A673 (cell line): Measurements from ENCODE around the gene SRRM3. TPM values are rescaled to one million over a fixed set of nuclear protein-coding genes. Genes with fewer than 3 reads are reported as not detected.
A peak's percentile ranks its signal among the peaks of the same experiment; 100 is the strongest.

Experiments
- BruUV-seq: library from RNA; stranded (reverse); fragments of 400-500 nt; replicated peaks from 2 replicates; lab custom pipeline; 2021; lab: Mats Ljungman, UMichigan
- CTCF ChIA-PET: fragments of 300-600 bp; sonication (Branson Sonifier 250); formaldehyde crosslinking; loops from one replicate; lab custom pipeline; 2022; ENCODE audit warnings: antibody characterized with exemption; lab: Charles Lee
- POLR2A ChIA-PET: fragments of 300-600 bp; sonication (Branson Sonifier 250); formaldehyde crosslinking; loops from one replicate; lab custom pipeline; 2022; ENCODE audit warnings: antibody characterized with exemption; ENCODE audit not compliant: low non-redundant PET; lab: Charles Lee
- DNase-seq: peaks from one replicate; pipeline ENCODE4 v3.0.0-alpha.2; 2015; ENCODE audit warnings: low spot score
- H3K27ac ChIP-seq: fragments of 200-600 bp; sonication (generic); 2 replicates; pipeline ENCODE4 v1.5.1; 2016; ENCODE audit warnings: mixed run types, low read depth, mild to moderate bottlenecking, mixed read lengths, antibody characterized with exemption, low read length; ENCODE audit not compliant: poor library complexity, severe bottlenecking
- H3K27me3 ChIP-seq: fragments of 200-600 bp; sonication (generic); replicated peaks from 2 replicates; pipeline ENCODE4 v1.6.1; 2017; ENCODE audit warnings: mixed run types, low read depth, mild to moderate bottlenecking, mixed read lengths, antibody characterized with exemption, low read length; ENCODE audit not compliant: insufficient read depth, poor library complexity
- H3K36me3 ChIP-seq: fragments of 200-600 bp; sonication (generic); 2 replicates; pipeline ENCODE4 v1.6.1; 2016; ENCODE audit warnings: mixed run types, mild to moderate bottlenecking, mixed read lengths, antibody characterized with exemption, low read length; ENCODE audit not compliant: insufficient read depth, poor library complexity, severe bottlenecking
- H3K4me1 ChIP-seq: fragments of 200-600 bp; sonication (generic); 2 replicates; pipeline ENCODE4 v1.6.1; 2017; ENCODE audit warnings: mixed run types, mild to moderate bottlenecking, mixed read lengths, antibody characterized with exemption, low read length; ENCODE audit not compliant: insufficient read depth, poor library complexity, severe bottlenecking
- H3K4me3 ChIP-seq: fragments of 200-600 bp; sonication (generic); 2 replicates; pipeline ENCODE4 v1.5.1; 2016; ENCODE audit warnings: low read depth, mixed run types, mild to moderate bottlenecking, mixed read lengths, low read length; ENCODE audit not compliant: poor library complexity, severe bottlenecking
- H3K9me3 ChIP-seq: fragments of 200-600 bp; sonication (generic); 2 replicates; pipeline ENCODE4 v1.6.1; 2016; ENCODE audit warnings: mixed run types, low read depth, mild to moderate bottlenecking, mixed read lengths, antibody characterized with exemption, low read length; ENCODE audit not compliant: poor library complexity, severe bottlenecking
- EZH2 ChIP-seq: fragments of 200-600 bp; sonication (generic); IDR thresholded peaks from 2 replicates; pipeline ENCODE4 v1.6.1; 2017; ENCODE audit warnings: borderline replicate concordance, low read depth, mild to moderate bottlenecking, mixed read lengths, antibody characterized with exemption, low read length; ENCODE audit not compliant: poor library complexity, severe bottlenecking
- intact Hi-C: fragments of 100-400 bp; cut with micrococcal nuclease; formaldehyde crosslinking; loops from one replicate; pipeline ENCODE4 v1.10.0; 2022; ENCODE audit not compliant: unreplicated experiment
- total RNA-seq: library from RNA; stranded (reverse); gene quantifications from 2 replicates; pipeline ENCODE4 v1.2.3, GENCODE V29; 2021
- TF ChIP-seq, protein P1 (sequence below): fragments of 300-800, 200-600 bp; sonication (generic); conservative IDR thresholded peaks from 2 replicates; pipeline ENCODE4 v1.5.1; 2017; ENCODE audit warnings: low read depth, mild to moderate bottlenecking, antibody characterized with exemption, low read length, moderate library complexity, mixed read lengths

The SRRM3 gene
- total RNA-seq, 1 experiment from 2014 or later, result 1.8 TPM

DNA sequence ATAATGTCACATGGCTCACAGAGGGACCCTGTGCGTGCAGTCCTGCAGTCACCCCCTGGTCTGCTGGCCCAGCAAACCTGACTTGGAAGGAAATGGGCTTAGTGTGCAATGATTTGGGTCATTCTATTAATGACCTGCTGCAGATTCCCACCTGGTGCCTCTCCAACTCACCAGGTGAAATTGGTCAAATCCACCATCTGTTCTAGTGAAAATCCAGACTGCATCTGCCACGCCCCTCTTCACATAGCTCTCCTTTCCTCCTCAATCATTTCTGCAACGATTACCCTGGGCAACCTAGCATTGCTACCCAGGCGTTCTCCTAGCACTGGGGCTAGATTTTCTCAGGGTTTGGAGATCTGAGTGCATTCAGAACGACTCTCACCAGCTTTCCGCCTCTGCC, 29.4 kb downstream of the SRRM3 start:
- Histone ChIP-seq H3K27me3 (peaks cover 13% of the 10 kb centered on the region), H3K9me3 (no peaks in the 10 kb centered on the region), H3K27ac (no peak overlapping the region), H3K36me3 (no peaks in the 10 kb centered on the region), H3K4me1 (no peaks in the 10 kb centered on the region), H3K4me3 (no peak overlapping the region)
- no TSS peak for BruUV-seq
- DNase-seq, result no peak
- ChIA-PET CTCF (interaction anchor here (0.5 kb wide), 1 partner anchor 31 kb away, joined by 6 read pairs; no protein-coding TSS in a partner anchor), POLR2A (no interaction called here)
- TF ChIP-seq, protein P1, sequence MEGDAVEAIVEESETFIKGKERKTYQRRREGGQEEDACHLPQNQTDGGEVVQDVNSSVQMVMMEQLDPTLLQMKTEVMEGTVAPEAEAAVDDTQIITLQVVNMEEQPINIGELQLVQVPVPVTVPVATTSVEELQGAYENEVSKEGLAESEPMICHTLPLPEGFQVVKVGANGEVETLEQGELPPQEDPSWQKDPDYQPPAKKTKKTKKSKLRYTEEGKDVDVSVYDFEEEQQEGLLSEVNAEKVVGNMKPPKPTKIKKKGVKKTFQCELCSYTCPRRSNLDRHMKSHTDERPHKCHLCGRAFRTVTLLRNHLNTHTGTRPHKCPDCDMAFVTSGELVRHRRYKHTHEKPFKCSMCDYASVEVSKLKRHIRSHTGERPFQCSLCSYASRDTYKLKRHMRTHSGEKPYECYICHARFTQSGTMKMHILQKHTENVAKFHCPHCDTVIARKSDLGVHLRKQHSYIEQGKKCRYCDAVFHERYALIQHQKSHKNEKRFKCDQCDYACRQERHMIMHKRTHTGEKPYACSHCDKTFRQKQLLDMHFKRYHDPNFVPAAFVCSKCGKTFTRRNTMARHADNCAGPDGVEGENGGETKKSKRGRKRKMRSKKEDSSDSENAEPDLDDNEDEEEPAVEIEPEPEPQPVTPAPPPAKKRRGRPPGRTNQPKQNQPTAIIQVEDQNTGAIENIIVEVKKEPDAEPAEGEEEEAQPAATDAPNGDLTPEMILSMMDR, result no peak
- TF ChIP-seq EZH2, result no peak
- intact Hi-C loops, result no loop called here

DNA sequence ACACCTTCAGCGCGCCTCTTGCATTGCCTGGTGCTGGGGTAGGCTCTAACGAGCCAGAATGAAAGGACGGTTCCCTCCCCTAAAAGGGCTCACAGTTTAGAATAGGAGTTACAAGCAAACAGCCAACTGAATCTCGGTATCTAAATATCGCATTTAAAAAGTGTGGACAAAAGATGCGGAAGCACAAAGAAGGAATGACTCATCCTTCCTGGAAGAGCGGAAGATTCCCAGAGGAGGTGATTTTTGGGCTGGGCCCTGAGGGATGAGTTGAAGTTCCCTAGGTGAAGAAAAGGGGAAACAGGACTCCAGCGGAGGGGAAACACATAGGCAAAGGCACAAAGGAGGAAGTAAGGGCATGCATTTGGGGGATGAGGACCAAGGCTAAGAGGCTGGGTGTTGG, 29.9 kb downstream of the SRRM3 start:
- POLR2A ChIA-PET, result no interaction called here
- BruUV-seq, result no TSS peak
- Histone ChIP-seq H3K9me3 (no peaks in the 10 kb centered on the region), H3K4me1 (no peaks in the 10 kb centered on the region), H3K27me3 (peaks cover 13% of the 10 kb centered on the region), H3K4me3 (no peak overlapping the region), H3K36me3 (no peaks in the 10 kb centered on the region), H3K27ac (no peak overlapping the region)
- peak; percentile 30 for DNase-seq
- TF ChIP-seq EZH2, result no peak
- TF ChIP-seq, protein P1, result no peak
- CTCF ChIA-PET, result interaction anchor here (0.5 kb wide), 1 partner anchor 31 kb away, joined by 6 read pairs; no protein-coding TSS in a partner anchor
- intact Hi-C loops, result no loop called here

DNA sequence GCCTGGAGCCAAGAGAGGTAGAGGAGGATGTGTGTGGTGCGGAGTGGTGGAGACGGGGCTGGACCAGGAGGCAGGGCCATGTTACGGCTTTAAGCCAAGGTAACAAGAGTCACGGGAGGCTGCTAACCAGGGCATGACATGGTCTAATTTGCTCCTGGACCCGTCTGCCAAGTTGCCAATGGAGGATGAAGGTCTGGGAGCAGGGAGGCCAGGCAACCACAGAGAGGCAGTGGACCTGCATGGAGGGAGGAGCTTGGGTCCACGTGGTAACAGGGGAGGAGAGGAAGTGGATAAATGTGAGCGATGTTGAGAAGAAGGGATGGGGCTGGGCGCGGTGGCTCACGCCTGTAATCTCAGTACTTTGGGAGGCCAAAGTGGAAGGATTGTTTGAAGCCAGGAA, 31.0 kb downstream of the SRRM3 start:
- ChIA-PET POLR2A (no interaction called here), CTCF (no interaction called here)
- no TSS peak for BruUV-seq

More for the DNA sequence above, 31.0 kb downstream of the SRRM3 start:
- H3K9me3 ChIP-seq, result no peaks in the 10 kb centered on the region
- no peak for TF ChIP-seq EZH2
- TF ChIP-seq, protein P1, result no peak
- no peak for DNase-seq
- intact Hi-C loops, result no loop called here
- H3K36me3 ChIP-seq, result no peaks in the 10 kb centered on the region
- peaks cover 13% of the 10 kb centered on the region for H3K27me3 ChIP-seq
- H3K4me3 ChIP-seq, result no peak overlapping the region
- H3K4me1 ChIP-seq, result no peaks in the 10 kb centered on the region
- no peak overlapping the region for H3K27ac ChIP-seq
